K562 (cell line): ENCODE measurements around the gene SH3TC1. TPM values are rescaled to one million over a fixed set of nuclear protein-coding genes. Genes with fewer than 3 reads are reported as not detected.
A peak's percentile ranks its signal among the peaks of the same experiment; 100 is the strongest.

Source experiments
- ATAC-seq: fragments of 200-7000 bp; cut with Tn5 transposase; 3 replicates; pipeline ENCODE4 v1.9.1; 2020; ENCODE audit warnings: moderate library complexity
- BruUV-seq: library from RNA; stranded (reverse); fragments of 400-500 nt; replicated peaks from 2 replicates; lab custom pipeline; 2021; lab: Mats Ljungman, UMichigan
- CTCF ChIA-PET: fragments of 300-600 bp; formaldehyde crosslinking; extraction: SDS; loops from one replicate; lab custom pipeline; 2021; ENCODE audit warnings: low intra/inter-chr PET ratio; lab: Yijun Ruan, JAX
- POLR2A ChIA-PET: fragments of 300-600, 350-650 bp; sonication (Branson Sonifier 250); formaldehyde crosslinking; extraction: SDS; loops from one replicate; lab custom pipeline; 2021; ENCODE audit warnings: antibody characterized with exemption, inconsistent platforms; lab: Yijun Ruan, JAX
- DNase-seq, 4 experiments: peaks; one replicate each; pipeline versions ENCODE4 v3.0.0 to v3.0.0-alpha.2; 2011 to 2018; ENCODE audit warnings: low spot score in 3 of 4, mixed read lengths in 3 of 4; ENCODE audit errors: extremely low read depth in 1 of 4
- FAIRE-seq: peaks from 2 replicates; lab custom pipeline; 2011; peaks lifted over from hg19 to GRCh38; lab: Jason Lieb, UNC
- H2AFZ ChIP-seq: 2 replicates; pipeline ENCODE4 v1.6.0; 2011; ENCODE audit warnings: low read depth, low read length, control low read depth, inconsistent platforms
- H3K27ac ChIP-seq: fragments of 200-600 bp; 3 replicates; pipeline ENCODE4 v1.8.0; 2011; ENCODE audit warnings: low read depth, mild to moderate bottlenecking, control low read depth, inconsistent platforms, low read length, moderate library complexity, mixed read lengths; ENCODE audit errors: extremely low read depth
- H3K27me3 ChIP-seq, 2 experiments: fragments of 300-600 bp in 1 of 2; 2 replicates in 1 of 2; 3 replicates in 1 of 2; pipeline versions ENCODE4 v1.6.0 to v1.8.0; 2011; ENCODE audit warnings: inconsistent platforms in 2 of 2, low read length in 2 of 2, mild to moderate bottlenecking in 1 of 2, mixed read lengths in 1 of 2, moderate library complexity in 1 of 2; ENCODE audit not compliant: control insufficient read depth in 2 of 2, insufficient read depth in 2 of 2
- H3K36me3 ChIP-seq: fragments of 300-600 bp; 3 replicates; pipeline ENCODE4 v1.8.0; 2011; ENCODE audit warnings: mild to moderate bottlenecking, low read length, inconsistent platforms; ENCODE audit not compliant: control insufficient read depth, insufficient read depth
- H3K4me1 ChIP-seq, 2 experiments: fragments of 200-600 bp in 1 of 2; replicated peaks in 1 of 2; 2 replicates in 1 of 2; 3 replicates in 1 of 2; pipeline versions ENCODE4 v1.5.1 to v1.8.0; 2011; ENCODE audit warnings: inconsistent platforms in 2 of 2, low read length in 2 of 2, mild to moderate bottlenecking in 1 of 2, mixed read lengths in 1 of 2, moderate library complexity in 1 of 2; ENCODE audit not compliant: control insufficient read depth in 2 of 2, insufficient read depth in 2 of 2
- H3K4me2 ChIP-seq: 2 replicates; pipeline ENCODE4 v1.6.1; 2011; ENCODE audit warnings: low read length, control low read depth, inconsistent platforms, mixed read lengths; ENCODE audit not compliant: insufficient read depth
- H3K4me3 ChIP-seq: fragments of 200-600 bp; sonication (generic), shearing (Covaris generic); 2 replicates; pipeline ENCODE4 v1.5.1; 2016; ENCODE audit warnings: control low read depth, inconsistent platforms
- H3K79me2 ChIP-seq: fragments of 200-600 bp; 3 replicates; pipeline ENCODE4 v1.8.0; 2011; ENCODE audit warnings: low read length, inconsistent platforms; ENCODE audit not compliant: control insufficient read depth, insufficient read depth
- H3K9ac ChIP-seq, 2 experiments: 2 replicates each; pipeline versions ENCODE4 v1.6.0 to v1.6.1; 2011; ENCODE audit warnings: low read depth in 2 of 2, low read length in 2 of 2, control low read depth in 1 of 2, inconsistent platforms in 1 of 2, mild to moderate bottlenecking in 1 of 2, mixed read lengths in 1 of 2; ENCODE audit not compliant: insufficient read depth in 1 of 2
- H3K9me1 ChIP-seq: one replicate; pipeline ENCODE4 v1.6.0; 2011; ENCODE audit warnings: inconsistent platforms, mild to moderate bottlenecking, low read length, moderate library complexity; ENCODE audit not compliant: control insufficient read depth, insufficient read depth
- H3K9me3 ChIP-seq: replicated peaks from 2 replicates; pipeline ENCODE4 v1.5.1; 2011; ENCODE audit warnings: low read depth, low read length, inconsistent platforms; ENCODE audit not compliant: control insufficient read depth, insufficient read depth
- H4K20me1 ChIP-seq: replicated peaks from 2 replicates; pipeline ENCODE4 v1.6.1; 2011; ENCODE audit warnings: low read length, inconsistent platforms, mixed read lengths; ENCODE audit not compliant: control insufficient read depth, insufficient read depth
- CBFA2T2 ChIP-seq: fragments of 450-650 bp; conservative IDR thresholded peaks from 2 replicates; pipeline ENCODE4 v1.6.1; 2017; ENCODE audit warnings: mild to moderate bottlenecking
- POLR2B ChIP-seq: fragments of 450-650 bp; IDR thresholded peaks from 2 replicates; pipeline ENCODE4 v1.6.1; 2018; ENCODE audit warnings: low read depth; ENCODE audit not compliant: partially characterized antibody
- RAD51 ChIP-seq: fragments of 450-650 bp; IDR thresholded peaks from 2 replicates; pipeline ENCODE4 v1.7.1; 2016; ENCODE audit warnings: low read depth, mild to moderate bottlenecking, borderline replicate concordance
- ZBTB1 ChIP-seq: sonication (generic); formaldehyde crosslinking; IDR thresholded peaks from 2 replicates; pipeline ENCODE4 v1.8.1; 2023; ENCODE audit warnings: missing genetic modification reagents, low read depth, mild to moderate bottlenecking, borderline replicate concordance
- WGBS: fragments of 100-300 bp; shearing (Covaris generic); methylation state at CpG from one replicate; pipeline ENCODE4 v1.1.6; 2016; ENCODE audit warnings: low coverage, mixed read lengths; ENCODE audit not compliant: insufficient coverage; ENCODE audit errors: missing lambda C conversion rate; 5-methylcytosine and 5-hydroxymethylcytosine counted together
- in situ Hi-C: fragments of 300-500 bp; cut with MboI; formaldehyde crosslinking; loops from 4 replicates; pipeline ENCODE4 v1.15.0; 2018; ENCODE audit warnings: inconsistent platforms, mixed read lengths
- intact Hi-C: fragments of 100-400 bp; cut with micrococcal nuclease; formaldehyde crosslinking; loops from 2 replicates; pipeline ENCODE4 v1.14.2; 2022
- polyA plus RNA-seq, 8 experiments: library from polyadenylated mRNA; depleted of rRNA in 4 of 8; stranded (reverse) in 5 of 8; unstranded in 3 of 8; fragments of >200 nt; fragmentation: Nextera tagmentation in 2 of 8; fragmentation: Illumina TruSeq in 1 of 8; extraction: Ambion mirVana in 2 of 8; extraction: Trizol in 1 of 8; gene quantifications; 2 replicates each; pipeline versions ENCODE4 v1.2.1 to v1.2.3, GENCODE V29; 2011 to 2014; ENCODE audit warnings: inconsistent platforms in 1 of 8, missing spikeins in 1 of 8
- total RNA-seq, 7 experiments: library from RNA; depleted of rRNA in 6 of 7; stranded (reverse); fragments of >200 nt in 6 of 7; fragmentation: Illumina TruSeq in 2 of 7; extraction: Trizol in 2 of 7; gene quantifications; 2 replicates each; pipeline versions ENCODE4 v1.2.1 to v1.2.3, GENCODE V29; 2011 to 2021; ENCODE audit warnings: low replicate concordance in 1 of 7
- TF ChIP-seq, protein P1 (sequence below): fragments of 450-650 bp; formaldehyde crosslinking; IDR thresholded peaks from 2 replicates; pipeline ENCODE4 v1.4.0; 2020; ENCODE audit warnings: mild to moderate bottlenecking, mixed read lengths
- TF ChIP-seq, protein P2 (sequence below): sonication (generic); formaldehyde crosslinking; IDR thresholded peaks from 2 replicates; pipeline ENCODE4 v1.5.0; 2020; ENCODE audit warnings: missing genetic modification reagents

SH3TC1 gene
- total and polyA plus RNA-seq, 9 of the 15 experiments (the other 6 are each of a cell fraction or from before 2014, with no cell fraction given), result 0.04 to 2.1 (median 0.48) TPM; not detected in 1

GRCh38 chr4:8152090-8152864 lies 46.8 kb upstream of the SH3TC1 start:
- no peak for FAIRE-seq
- intact Hi-C loops (no loop called here), in situ Hi-C loops (no loop called here)
- no peaks in the 10 kb centered on the region for H3K79me2 ChIP-seq
- CTCF ChIA-PET, result no interaction called here
- no peak overlapping the region for H3K27ac ChIP-seq
- no peaks in the 10 kb centered on the region for H3K9me3 ChIP-seq
- no peak overlapping the region for H3K4me3 ChIP-seq
- no peak overlapping the region for H3K9ac ChIP-seq
- no peak for DNase-seq
- H3K9me1 ChIP-seq, result no peaks in the 10 kb centered on the region
- H3K4me2 ChIP-seq, result no peak overlapping the region
- no peak for ATAC-seq
- no peaks in the 10 kb centered on the region for H3K36me3 ChIP-seq
- no peak overlapping the region for H2AFZ ChIP-seq
- peak; percentile 40; the same call in 1 of the 2 replicates for TF ChIP-seq RAD51
- TF ChIP-seq POLR2B, result no peak
- TF ChIP-seq, protein P1, sequence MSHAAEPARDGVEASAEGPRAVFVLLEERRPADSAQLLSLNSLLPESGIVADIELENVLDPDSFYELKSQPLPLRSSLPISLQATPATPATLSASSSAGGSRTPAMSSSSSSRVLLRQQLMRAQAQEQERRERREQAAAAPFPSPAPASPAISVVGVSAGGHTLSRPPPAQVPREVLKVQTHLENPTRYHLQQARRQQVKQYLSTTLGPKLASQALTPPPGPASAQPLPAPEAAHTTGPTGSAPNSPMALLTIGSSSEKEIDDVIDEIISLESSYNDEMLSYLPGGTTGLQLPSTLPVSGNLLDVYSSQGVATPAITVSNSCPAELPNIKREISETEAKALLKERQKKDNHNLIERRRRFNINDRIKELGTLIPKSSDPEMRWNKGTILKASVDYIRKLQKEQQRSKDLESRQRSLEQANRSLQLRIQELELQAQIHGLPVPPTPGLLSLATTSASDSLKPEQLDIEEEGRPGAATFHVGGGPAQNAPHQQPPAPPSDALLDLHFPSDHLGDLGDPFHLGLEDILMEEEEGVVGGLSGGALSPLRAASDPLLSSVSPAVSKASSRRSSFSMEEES, result peak; percentile 89
- TF ChIP-seq, protein P2, sequence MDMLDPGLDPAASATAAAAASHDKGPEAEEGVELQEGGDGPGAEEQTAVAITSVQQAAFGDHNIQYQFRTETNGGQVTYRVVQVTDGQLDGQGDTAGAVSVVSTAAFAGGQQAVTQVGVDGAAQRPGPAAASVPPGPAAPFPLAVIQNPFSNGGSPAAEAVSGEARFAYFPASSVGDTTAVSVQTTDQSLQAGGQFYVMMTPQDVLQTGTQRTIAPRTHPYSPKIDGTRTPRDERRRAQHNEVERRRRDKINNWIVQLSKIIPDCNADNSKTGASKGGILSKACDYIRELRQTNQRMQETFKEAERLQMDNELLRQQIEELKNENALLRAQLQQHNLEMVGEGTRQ (CRISPR knock-in tag), result peak; percentile 25; the same call in 1 of the 2 replicates
- no peak for TF ChIP-seq ZBTB1
- TF ChIP-seq CBFA2T2, result 0 out of 2 replicates have a peak, but pooled peaks have one; percentile 4
- H4K20me1 ChIP-seq, result peaks cover 24% of the 10 kb centered on the region; the same call in 1 of the 2 replicates
- 7% methylated on average over 38 of the region's 39 CpGs for whole genome bisulfite sequencing
- BruUV-seq, result no TSS peak
- H3K4me1 ChIP-seq, result peaks cover 0 to 5% of the 10 kb centered on the region in 2 experiments; a peak in 1 of 5 replicates
- POLR2A ChIA-PET, result no interaction called here
- H3K27me3 ChIP-seq, result peaks cover 13 to 78% of the 10 kb centered on the region in 2 experiments; a peak in 4 of 5 replicates
